B cell (primary cell): ENCODE data around the gene VBP1. TPM values are rescaled to one million over a fixed set of nuclear protein-coding genes. Genes with fewer than 3 reads are reported as not detected.

Source experiments
- ATAC-seq: fragments of 200-7000 bp; cut with Tn5 transposase; one replicate; pipeline ENCODE4 v1.10.0; 2021; ENCODE audit warnings: low read depth, mild to moderate bottlenecking, moderate number of reproducible peaks, moderate library complexity
- CTCF ChIA-PET: fragments of 350-600 bp; sonication (Branson Sonifier 250); formaldehyde crosslinking; loops from one replicate; lab custom pipeline; 2021; ENCODE audit warnings: antibody characterized with exemption, inconsistent platforms; lab: Charles Lee
- POLR2A ChIA-PET: fragments of 350-600 bp; sonication (Branson Sonifier 250); formaldehyde crosslinking; loops from one replicate; lab custom pipeline; 2021; ENCODE audit warnings: antibody characterized with exemption; lab: Charles Lee
- DNase-seq: peaks from one replicate; pipeline ENCODE4 v3.0.0; 2013
- H2AFZ ChIP-seq: 2 replicates; pipeline ENCODE4 v1.6.1; 2012; ENCODE audit warnings: mild to moderate bottlenecking, low read depth, low read length; ENCODE audit not compliant: insufficient read depth, poor library complexity, severe bottlenecking
- H3K27ac ChIP-seq, 2 donors: 1 replicate in 1 of 2; 2 replicates in 1 of 2; pipeline ENCODE4 v1.5.1; 2012 to 2013; ENCODE audit warnings: low read length in 2 of 2, mild to moderate bottlenecking in 2 of 2, moderate library complexity in 1 of 2
- H3K27me3 ChIP-seq, 4 experiments: fragments of 200-600 bp in 1 of 4; sonication (generic) in 1 of 4; replicated peaks in 1 of 4; 1 replicate in 2 of 4; 2 replicates in 2 of 4; pipeline versions ENCODE4 v1.6.1 to v1.7.0; 2013 to 2016; ENCODE audit warnings: low read length in 3 of 4, mild to moderate bottlenecking in 2 of 4, mixed read lengths in 1 of 4, moderate library complexity in 1 of 4; ENCODE audit not compliant: insufficient read depth in 4 of 4, control insufficient read depth in 3 of 4; ENCODE audit errors: control extremely low read depth in 1 of 4
- H3K36me3 ChIP-seq, 2 experiments: replicated peaks in 1 of 2; 1 replicate in 1 of 2; 2 replicates in 1 of 2; pipeline versions ENCODE4 v1.6.1 to v1.7.1; 2013; ENCODE audit warnings: low read length in 1 of 2; ENCODE audit not compliant: insufficient read depth in 2 of 2, control insufficient read depth in 1 of 2; ENCODE audit errors: control extremely low read depth in 1 of 2, extremely low read depth in 1 of 2
- H3K4me1 ChIP-seq, 2 donors: fragments of 200-600 bp in 1 of 2; sonication (generic) in 1 of 2; 1 replicate in 1 of 2; 2 replicates in 1 of 2; pipeline versions ENCODE4 v1.5.1 to v1.6.1; 2013 to 2017; ENCODE audit warnings: low read length in 2 of 2; ENCODE audit not compliant: control insufficient read depth in 2 of 2, insufficient read depth in 2 of 2
- H3K4me2 ChIP-seq: replicated peaks from 2 replicates; pipeline ENCODE3; 2012; ENCODE audit warnings: mild to moderate bottlenecking, low read depth, low read length; ENCODE audit not compliant: poor library complexity, severe bottlenecking
- H3K4me3 ChIP-seq, 5 experiments: fragments of 200-600 bp in 1 of 5; sonication (generic) in 1 of 5; 1 replicate in 3 of 5; 2 replicates in 2 of 5; pipeline versions ENCODE4 v1.5.1 to v1.7.0; 2011 to 2016; ENCODE audit warnings: low read length in 4 of 5, mild to moderate bottlenecking in 4 of 5, low read depth in 2 of 5, control low read depth in 1 of 5, moderate library complexity in 1 of 5; ENCODE audit not compliant: insufficient read depth in 1 of 5; ENCODE audit errors: control extremely low read depth in 1 of 5, extremely low read depth in 1 of 5
- H3K79me2 ChIP-seq: fragments of 200-600 bp; sonication (generic); one replicate; pipeline ENCODE4 v1.6.0; 2016; ENCODE audit warnings: low read length; ENCODE audit not compliant: control insufficient read depth, insufficient read depth
- H3K9ac ChIP-seq: fragments of 200-600 bp; sonication (generic); 2 replicates; pipeline ENCODE4 v1.6.1; 2017; ENCODE audit warnings: mild to moderate bottlenecking, low read length, moderate library complexity
- H3K9me3 ChIP-seq, 3 donors: one replicate each; pipeline versions ENCODE4 v1.6.1 to v1.7.1; 2013; ENCODE audit warnings: low read length in 2 of 3; ENCODE audit not compliant: control insufficient read depth in 2 of 3, insufficient read depth in 1 of 3; ENCODE audit errors: control extremely low read depth in 1 of 3
- H4K20me1 ChIP-seq: 2 replicates; pipeline ENCODE4 v1.6.0; 2012; ENCODE audit warnings: mild to moderate bottlenecking, low read length; ENCODE audit not compliant: insufficient read depth, control insufficient read depth, poor library complexity, severe bottlenecking
- H3K27ac Mint-ChIP-seq: one replicate; pipeline ENCODE4 v1.8.0; 2021; ENCODE audit warnings: mixed read lengths
- H3K27me3 Mint-ChIP-seq: one replicate; pipeline ENCODE4 v1.8.0; 2021; ENCODE audit warnings: mixed read lengths
- H3K4me1 Mint-ChIP-seq: one replicate; pipeline ENCODE4 v1.8.0; 2021; ENCODE audit warnings: mixed read lengths
- H3K4me3 Mint-ChIP-seq: one replicate; pipeline ENCODE4 v1.8.0; 2021; ENCODE audit warnings: mixed read lengths
- H3K9me3 Mint-ChIP-seq: one replicate; pipeline ENCODE4 v1.8.0; 2022; ENCODE audit warnings: mixed read lengths; ENCODE audit not compliant: insufficient read depth
- CTCF ChIP-seq: fragments of 200-600 bp; IDR thresholded peaks from one replicate; pipeline ENCODE4 v1.8.0; 2022; ENCODE audit warnings: antibody characterized with exemption, mild to moderate bottlenecking
- EZH2 ChIP-seq: IDR thresholded peaks from 2 replicates; pipeline ENCODE4 v1.6.1; 2012; ENCODE audit warnings: borderline replicate concordance, low read depth, mild to moderate bottlenecking, moderate library complexity, low read length; ENCODE audit not compliant: insufficient read depth, poor library complexity, severe bottlenecking
- WGBS: methylation state at CpG from one replicate; pipeline ENCODE4 v1.1.5; 2013; ENCODE audit warnings: missing lambda C conversion rate; ENCODE audit not compliant: insufficient coverage; 5-methylcytosine and 5-hydroxymethylcytosine counted together
- intact Hi-C: fragments of 100-400 bp; cut with micrococcal nuclease; formaldehyde crosslinking; loops from one replicate; pipeline ENCODE4 v1.10.0; 2022
- polyA plus RNA-seq: library from polyadenylated mRNA; depleted of rRNA; stranded (reverse); fragments of >200 nt; gene quantifications from 2 replicates; pipeline ENCODE4 v1.2.3, GENCODE V29; 2012
- total RNA-seq, 2 donors: library from RNA; stranded (reverse); fragments of 120-200 nt in 1 of 2; gene quantifications; 1 replicate in 1 of 2; 2 replicates in 1 of 2; pipeline versions ENCODE4 v1.2.3 to v1.2.4, GENCODE V29; 2013 to 2022

Gene VBP1
- total and polyA plus RNA-seq, 2 donors (not counting 1 experiment from before 2014, with no cell fraction given): 6.5 to 29.7 TPM

- Mint-ChIP-seq H3K4me1 (no peaks in the 10 kb centered on the region), H3K27ac (no peak overlapping the region), H3K4me3 (no peak overlapping the region), H3K27me3 (no peaks in the 10 kb centered on the region), H3K9me3 (no peaks in the 10 kb centered on the region)
- 76% methylated on average over 4 of the region's 5 CpGs for WGBS
- TF ChIP-seq EZH2 (no peak), CTCF (no peak)
- intact Hi-C loops: no loop called here
- Histone ChIP-seq H4K20me1 (no peaks in the 10 kb centered on the region), H3K9ac (no peak overlapping the region), H3K4me2 (no peak overlapping the region), H3K4me3 (no peak overlapping the region), H3K4me1 (no peaks in the 10 kb centered on the region), H3K79me2 (no peaks in the 10 kb centered on the region), H3K36me3 (peaks cover 0 to 17% of the 10 kb centered on the region in 2 experiments), H3K27ac (no peak overlapping the region), H3K27me3 (no peaks in the 10 kb centered on the region), H3K9me3 (no peaks in the 10 kb centered on the region), H2AFZ (no peak overlapping the region)
- no peak for DNase-seq
- no peak for ATAC-seq
- POLR2A ChIA-PET: no interaction called here
- CTCF ChIA-PET: no interaction called here
Measured at GRCh38 chrX:155242300-155242699, 26.0 kb downstream of the VBP1 start.

DNA sequence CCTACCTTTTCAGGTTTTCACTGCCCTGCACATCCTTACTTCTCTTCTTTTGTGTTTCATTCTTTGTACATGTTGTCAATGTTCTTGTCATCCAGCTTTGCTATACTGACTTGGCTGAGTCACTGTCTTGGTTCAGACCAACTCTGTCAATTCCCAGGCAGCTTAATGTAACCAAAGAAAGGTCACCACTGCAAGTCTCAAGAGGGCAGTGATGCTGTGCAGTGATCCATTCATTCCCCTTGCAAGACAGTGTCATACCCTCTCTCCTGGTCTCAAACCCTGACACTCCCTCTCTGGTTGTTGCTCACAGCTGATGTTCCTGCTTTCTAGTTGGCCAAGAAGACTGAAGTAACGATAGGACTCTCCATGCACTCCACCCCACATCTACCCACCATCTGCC lies 30.5 kb downstream of the VBP1 start:
- WGBS: 100% methylated on average over 1 of the region's 1 CpG
- H3K27ac ChIP-seq: no peak overlapping the region
- no peak overlapping the region for H2AFZ ChIP-seq
- CTCF ChIA-PET: no interaction called here
- no peaks in the 10 kb centered on the region for H3K4me1 ChIP-seq
- H3K79me2 ChIP-seq: no peaks in the 10 kb centered on the region
- no peaks in the 10 kb centered on the region for H3K36me3 ChIP-seq
- no peak for TF ChIP-seq EZH2
- no peak for TF ChIP-seq CTCF
- ATAC-seq: peak; percentile 39
- no peaks in the 10 kb centered on the region for H3K27me3 ChIP-seq
- POLR2A ChIA-PET: no interaction called here
- no peak overlapping the region for H3K4me2 ChIP-seq
- H3K4me3 Mint-ChIP-seq: no peak overlapping the region
- DNase-seq: no peak
- H3K9me3 ChIP-seq: no peaks in the 10 kb centered on the region
- H3K4me3 ChIP-seq: no peak overlapping the region
- no peak overlapping the region for H3K9ac ChIP-seq
- H3K9me3 Mint-ChIP-seq: no peaks in the 10 kb centered on the region
- H4K20me1 ChIP-seq: no peaks in the 10 kb centered on the region
- intact Hi-C loops: no loop called here
- no peaks in the 10 kb centered on the region for H3K27me3 Mint-ChIP-seq
- no peak overlapping the region for H3K27ac Mint-ChIP-seq
- no peaks in the 10 kb centered on the region for H3K4me1 Mint-ChIP-seq
